GM18505 (cell line): ENCODE data around the gene PSMB9.
"Not testable (repeated sequence)": the region's sequence is repeated elsewhere in the genome, so short reads cannot be mapped to it uniquely, and the experiment has no call there.

Source experiments
- ATAC-seq: cut with Tn5 transposase; IDR thresholded peaks from one replicate; pipeline ENCODE4 v1.9.1; 2021; ENCODE audit not compliant: unreplicated experiment
- POLR2A ChIP-seq: IDR thresholded peaks from 4 replicates; pipeline ENCODE4 v1.6.1; 2011; ENCODE audit warnings: borderline replicate concordance; ENCODE audit not compliant: insufficient read depth, insufficient read length; ENCODE audit errors: extremely low read depth

The PSMB9 gene

GRCh38 chr6:32853541-32854375 lies at the start of gene PSMB9, which contains the start of gene TAP1:
Gene PSMB9, plus strand, starts transcription at chr6:32854192. Its CDS starts 38 bp downstream, at chr6:32854230.
Gene TAP1, minus strand, starts transcription at chr6:32853704. Its CDS starts 68 bp downstream, at chr6:32853636.
- TF ChIP-seq POLR2A: peak; percentile 98
- ATAC-seq: peak; percentile 80

GRCh38 chr6:32805404-32805803 lies 48.6 kb upstream of the PSMB9 start:
- not testable (repeated sequence) for ATAC-seq

- no peak for ATAC-seq
- peak; percentile 30 for TF ChIP-seq POLR2A
These were observed 46.9 kb upstream of the PSMB9 start for GRCh38 chr6:32807020-32807580.

GRCh38 chr6:32809171-32809570 lies 44.8 kb upstream of the PSMB9 start:
- no peak for TF ChIP-seq POLR2A
- no peak for ATAC-seq

- no peak for TF ChIP-seq POLR2A
- ATAC-seq: no peak
These were observed 39.8 kb upstream of the PSMB9 start for GRCh38 chr6:32814145-32814544.

- TF ChIP-seq POLR2A: no peak
- ATAC-seq: no peak
These were observed 38.9 kb upstream of the PSMB9 start for GRCh38 chr6:32815115-32815514.

GRCh38 chr6:32815996-32816395 lies 38.0 kb upstream of the PSMB9 start:
- ATAC-seq: peak; percentile 39

GRCh38 chr6:32816746-32817204 lies 37.2 kb upstream of the PSMB9 start, which contains the start of gene HLA-DOB:
Gene HLA-DOB, minus strand, starts transcription at chr6:32817002. Its CDS starts 51 bp downstream, at chr6:32816951.
- TF ChIP-seq POLR2A: no peak
- ATAC-seq: peak; percentile 60

More at GRCh38 chr6:32815996-32816395, 38.0 kb upstream of the PSMB9 start:
- peak; percentile 48 for TF ChIP-seq POLR2A

GRCh38 chr6:32818867-32819266 lies 35.1 kb upstream of the PSMB9 start:
- ATAC-seq: no peak
- no peak for TF ChIP-seq POLR2A

GRCh38 chr6:32819729-32820128 lies 34.3 kb upstream of the PSMB9 start:
- TF ChIP-seq POLR2A: no peak
- ATAC-seq: no peak

GRCh38 chr6:32825966-32826365 lies 28.0 kb upstream of the PSMB9 start:
- no peak for TF ChIP-seq POLR2A
- no peak for ATAC-seq

GRCh38 chr6:32827025-32827424 lies 27.0 kb upstream of the PSMB9 start:
- ATAC-seq: no peak

GRCh38 chr6:32829495-32829894 lies 24.5 kb upstream of the PSMB9 start:
- no peak for ATAC-seq
- TF ChIP-seq POLR2A: no peak

More at GRCh38 chr6:32827025-32827424, 27.0 kb upstream of the PSMB9 start:
- TF ChIP-seq POLR2A: no peak

- ATAC-seq: no peak
- TF ChIP-seq POLR2A: no peak
These were observed 24.0 kb upstream of the PSMB9 start for GRCh38 chr6:32830017-32830416.
